DMS53 treated with DMSO at 0.1 percent for 48 hours (cell line): Measurements from ENCODE around the gene SEC31A.
"Not testable (repeated sequence)": the region's sequence is repeated elsewhere in the genome, so short reads cannot be mapped to it uniquely, and the experiment has no call there.

Experiments used
- DNase-seq: peaks from one replicate; lab custom pipeline; 2025; ENCODE audit not compliant: unreplicated experiment; lab: John Stamatoyannopoulos, UW

Gene SEC31A

DNA sequence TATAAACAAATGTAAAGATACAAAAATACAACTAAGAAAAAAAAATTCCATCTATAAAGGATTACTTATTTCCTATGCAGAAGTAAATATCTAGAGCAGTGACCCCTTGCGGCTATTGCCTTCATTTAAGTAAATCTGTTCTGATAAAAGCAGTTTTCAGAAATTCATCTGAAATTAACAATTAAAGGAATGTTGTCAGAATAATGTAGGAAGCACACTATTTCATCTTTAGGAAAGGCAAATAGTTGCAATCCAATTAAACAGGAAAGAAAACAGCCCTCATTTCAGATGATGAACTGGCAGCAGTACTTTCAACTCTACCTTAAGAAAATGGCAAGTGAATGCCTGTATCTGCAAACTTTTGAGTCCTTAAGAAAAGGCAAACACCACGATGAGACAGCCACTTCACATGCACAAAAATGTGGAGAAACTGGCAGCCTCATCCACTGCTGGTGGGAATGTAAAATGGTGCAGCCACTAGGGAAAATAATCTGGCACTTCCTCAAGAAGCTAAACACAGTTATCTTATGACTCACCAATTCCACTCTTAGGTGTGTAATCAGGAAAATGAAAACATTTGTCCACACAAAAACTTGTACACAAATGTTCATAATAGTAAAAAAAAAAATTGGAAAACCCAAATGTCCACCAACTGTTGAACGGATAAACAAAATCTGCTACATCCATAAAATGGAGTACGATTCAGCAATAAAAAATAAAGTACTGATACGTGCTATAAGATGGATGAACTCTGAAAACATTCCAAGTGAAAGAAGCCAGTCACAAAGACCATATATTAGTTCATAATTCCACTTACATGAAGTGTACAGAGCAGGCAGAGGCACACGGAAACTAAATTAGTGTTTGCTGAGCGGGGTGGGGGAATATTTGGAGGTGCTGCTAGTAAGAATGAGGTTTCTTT, 7.6 kb upstream of the SEC31A start:
- DNase-seq = no peak

DNA sequence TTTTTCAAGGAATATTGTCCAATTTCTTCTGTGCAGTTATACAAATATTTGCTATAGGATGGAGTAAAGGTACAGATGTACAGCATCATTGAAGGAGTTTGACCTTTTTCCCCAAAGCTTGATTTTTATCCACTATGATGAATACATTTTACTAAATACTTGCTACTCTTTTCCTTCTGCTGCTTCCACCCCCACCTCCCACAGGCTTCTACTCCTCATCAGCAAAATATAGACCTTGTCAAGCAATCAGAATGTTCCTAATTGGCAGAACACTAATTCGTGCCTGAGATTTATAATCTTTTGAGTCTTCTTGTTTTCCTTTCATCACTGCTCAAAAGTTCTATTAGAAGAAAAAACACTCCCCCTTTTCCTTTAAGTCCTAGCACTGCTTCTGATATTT, 5.8 kb upstream of the SEC31A start:
- no peak for DNase-seq

- DNase-seq = no peak
Observed at GRCh38 chr4:82893942-82894341, 3.0 kb upstream of the SEC31A start.

DNA sequence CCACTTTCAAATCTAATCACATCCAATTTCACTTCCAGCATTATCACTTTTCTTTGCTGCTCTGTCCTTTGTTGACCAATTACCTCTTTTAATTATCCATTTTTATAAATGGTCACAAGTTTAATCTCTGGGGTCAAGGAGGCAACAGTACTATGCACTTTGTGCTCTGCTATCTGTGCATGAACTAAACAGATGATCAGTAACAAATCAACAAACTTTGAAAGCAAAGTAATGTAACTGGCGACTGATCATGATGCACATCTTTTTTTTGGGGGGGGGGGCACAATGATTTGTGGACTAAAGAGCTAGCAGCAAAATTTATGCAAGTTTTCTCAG, 1.5 kb upstream of the SEC31A start:
- no peak for DNase-seq

DNA sequence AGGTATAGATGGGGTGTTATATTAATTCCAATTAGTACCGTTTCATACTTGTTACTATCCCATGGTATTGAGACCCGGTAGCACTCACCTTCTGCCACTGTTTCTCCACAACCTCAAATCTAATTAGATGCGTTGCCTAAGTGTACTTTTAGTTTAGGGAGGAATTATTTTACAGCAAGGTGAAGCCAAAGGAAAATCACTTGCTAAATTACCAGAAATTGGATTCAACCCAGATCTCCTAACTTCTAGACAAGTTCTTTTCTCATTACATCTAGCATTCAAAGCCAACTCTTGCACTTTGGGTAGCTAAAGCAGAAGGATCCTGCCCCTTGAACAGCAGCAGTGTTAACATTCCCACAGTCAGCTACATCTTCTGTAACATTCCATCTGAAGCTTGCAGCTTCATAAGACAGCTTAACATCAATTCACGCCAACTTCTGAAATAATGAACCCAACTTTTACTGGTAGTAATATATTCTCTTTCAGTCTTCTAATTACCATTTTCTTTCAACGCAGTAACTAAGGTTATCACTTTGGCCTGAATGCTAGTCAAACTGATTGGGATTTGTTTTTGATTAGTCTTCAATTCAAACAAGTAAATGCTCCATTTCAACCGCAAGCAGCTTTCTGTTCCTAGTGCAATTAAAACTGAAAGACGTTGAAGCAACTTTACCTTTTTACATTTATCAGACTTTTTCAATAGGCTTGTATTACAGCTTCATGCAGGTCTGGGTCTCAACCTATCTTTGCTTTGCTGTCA, 934 bp upstream of the SEC31A start:
- peak; percentile 6 for DNase-seq

DNA sequence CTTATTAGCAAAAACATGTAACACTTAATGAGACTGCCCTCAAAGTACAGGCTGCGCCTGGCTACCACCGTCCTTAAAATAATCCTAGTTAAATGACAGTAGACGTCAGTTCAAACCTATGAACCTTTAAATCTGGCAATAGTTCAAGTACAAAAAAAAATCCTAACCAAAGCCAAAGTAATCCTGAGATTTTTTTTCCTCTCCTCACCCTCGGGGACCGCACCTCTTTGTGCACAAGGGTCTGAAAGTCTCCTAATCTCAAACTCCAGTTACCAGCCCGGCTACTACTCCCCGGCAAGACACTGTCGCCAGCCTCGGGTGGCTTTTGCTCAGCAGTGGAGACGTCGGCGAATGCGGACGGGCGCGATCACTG, 439 bp downstream of the SEC31A start:
- no peak for DNase-seq

DNA sequence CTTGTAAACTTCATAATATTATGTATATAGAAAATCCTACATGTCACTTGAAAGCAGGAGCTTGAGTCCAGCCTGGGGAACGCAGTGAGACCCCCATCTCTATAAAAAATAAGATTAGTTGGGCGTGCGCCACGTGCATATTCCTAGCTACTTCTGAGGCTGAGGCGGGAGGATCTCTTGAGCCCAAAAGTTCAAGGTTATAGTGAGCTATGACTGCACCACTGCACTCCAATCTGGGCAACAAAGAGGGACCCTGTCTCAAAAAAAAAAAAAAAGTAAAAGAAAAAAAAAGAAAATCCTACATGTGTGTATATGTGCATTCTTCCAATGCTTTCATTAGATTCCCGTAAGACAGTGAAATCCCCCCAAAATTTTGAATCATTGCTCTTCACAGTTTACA, 1.7 kb downstream of the SEC31A start:
- no peak for DNase-seq

DNA sequence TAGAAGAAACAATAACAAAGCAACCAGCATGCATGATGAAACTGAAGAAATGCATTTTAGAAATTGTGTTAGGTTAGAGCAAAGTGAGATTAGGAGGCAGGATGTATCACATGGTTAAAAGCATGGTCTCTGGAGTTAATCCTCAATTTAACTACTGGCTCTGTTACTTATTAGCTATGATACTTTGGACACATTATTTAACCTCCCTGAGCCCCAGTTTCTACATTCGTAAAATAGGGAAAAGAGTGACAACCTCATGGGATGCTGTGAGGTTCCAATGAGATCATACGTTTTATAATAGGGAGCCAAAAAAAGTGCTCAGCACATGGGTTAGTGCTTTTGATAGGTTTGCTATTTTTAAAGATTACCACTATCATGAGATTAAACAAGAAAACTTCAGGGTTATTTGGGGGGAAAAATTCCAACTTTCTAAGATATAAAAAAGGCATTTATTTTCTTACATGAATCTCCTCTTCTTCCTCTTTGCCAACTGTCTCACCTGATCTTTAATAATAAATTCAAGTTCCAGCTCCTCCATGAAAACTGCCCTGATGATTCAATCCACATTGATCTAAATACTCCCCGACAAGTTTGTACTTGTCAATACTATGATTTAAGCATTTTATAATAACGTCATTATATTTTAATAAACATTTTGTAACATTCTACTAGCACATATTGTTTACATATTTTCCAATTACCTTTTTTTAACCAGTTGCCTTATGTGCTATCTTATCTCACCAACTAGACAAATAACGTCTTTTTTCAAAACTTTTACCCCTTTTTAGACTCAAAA, 4.6 kb downstream of the SEC31A start:
- no peak for DNase-seq

GRCh38 chr4:82885410-82885809, 5.5 kb downstream of the SEC31A start:
- no peak for DNase-seq

- no peak for DNase-seq
Observed at GRCh38 chr4:82868572-82868971, 22.4 kb downstream of the SEC31A start.

- no peak for DNase-seq
Observed at GRCh38 chr4:82866706-82867385, 24.1 kb downstream of the SEC31A start.

DNA sequence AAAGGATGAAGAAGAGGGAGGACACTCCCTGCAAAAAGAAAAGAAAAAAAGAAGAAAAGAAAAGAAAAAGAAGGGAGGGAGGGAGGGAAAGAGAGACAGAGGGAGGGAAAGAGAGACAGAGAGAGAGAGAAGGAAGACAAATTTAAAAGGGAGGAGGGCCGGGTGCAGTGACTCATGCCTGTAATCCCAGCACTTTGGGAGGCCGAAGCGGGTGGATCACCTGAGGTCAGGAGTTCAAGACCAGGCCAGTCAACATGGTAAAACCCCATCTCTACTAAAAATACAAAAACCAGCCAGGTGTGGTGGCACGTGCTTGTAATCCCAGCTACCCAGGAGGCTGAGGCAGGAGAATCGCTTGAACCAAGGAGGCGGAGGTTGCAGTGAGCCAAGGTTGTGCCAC, 24.9 kb downstream of the SEC31A start:
- not testable (repeated sequence) for DNase-seq

DNA sequence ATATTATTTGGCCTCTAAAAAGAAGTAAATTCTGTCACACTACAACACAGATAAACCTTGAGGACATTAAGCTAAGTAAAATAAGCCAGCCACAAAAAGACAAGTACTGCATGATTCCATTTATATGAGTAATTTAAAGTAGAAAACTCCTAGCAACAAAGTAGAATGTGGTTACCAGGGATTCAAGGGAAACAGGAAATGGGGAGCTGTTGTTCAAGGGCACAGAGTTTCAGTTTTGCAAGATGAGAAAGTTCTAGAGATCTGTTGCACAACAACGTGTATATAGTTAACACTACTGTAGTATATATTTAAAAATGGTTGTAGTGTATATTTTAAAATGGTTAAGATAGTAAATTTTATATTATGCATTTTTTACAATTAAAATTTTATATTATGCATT, 25.4 kb downstream of the SEC31A start:
- no peak for DNase-seq

- DNase-seq = no peak
Observed at GRCh38 chr4:82864336-82864979, 26.5 kb downstream of the SEC31A start.

GRCh38 chr4:82861529-82861928, 29.4 kb downstream of the SEC31A start:
- DNase-seq = no peak

GRCh38 chr4:82860487-82860886, 30.5 kb downstream of the SEC31A start:
- not testable (repeated sequence) for DNase-seq

GRCh38 chr4:82852751-82853285, 38.1 kb downstream of the SEC31A start:
- no peak for DNase-seq

GRCh38 chr4:82851885-82852750, 38.8 kb downstream of the SEC31A start:
- no peak for DNase-seq

- DNase-seq = no peak
Observed at GRCh38 chr4:82851318-82851717, 39.6 kb downstream of the SEC31A start.
